Natural killer cell (primary cell): Measurements from ENCODE around the gene SYNGR2. TPM values are rescaled to one million over a fixed set of nuclear protein-coding genes. Genes with fewer than 3 reads are reported as not detected.

ENCODE experiments used
- ATAC-seq, 3 donors: fragments of 150-1000 bp in 2 of 3; fragments of 200-7000 bp in 1 of 3; cut with Tn5 transposase; 1 replicate in 1 of 3; 2 replicates in 2 of 3; pipeline ENCODE4 v1.10.0; 2021; ENCODE audit warnings: mild to moderate bottlenecking in 2 of 3, moderate library complexity in 2 of 3
- DNase-seq, 2 donors: peaks; one replicate each; pipeline versions ENCODE4 v3.0.0 to v3.0.0-alpha.2; 2013 to 2021; ENCODE audit warnings: mixed read lengths in 1 of 2
- H3K27ac ChIP-seq: one replicate; pipeline ENCODE4 v1.5.1; 2013; ENCODE audit warnings: mild to moderate bottlenecking, low read length
- H3K27me3 ChIP-seq: one replicate; pipeline ENCODE4 v1.6.1; 2013; ENCODE audit warnings: low read length; ENCODE audit not compliant: control insufficient read depth, insufficient read depth
- H3K36me3 ChIP-seq: one replicate; pipeline ENCODE4 v1.6.1; 2013; ENCODE audit warnings: low read length; ENCODE audit not compliant: control insufficient read depth, insufficient read depth
- H3K4me1 ChIP-seq: one replicate; pipeline ENCODE4 v1.6.1; 2013; ENCODE audit warnings: low read length; ENCODE audit not compliant: control insufficient read depth, insufficient read depth
- H3K4me3 ChIP-seq: one replicate; pipeline ENCODE4 v1.5.1; 2013; ENCODE audit warnings: low read length
- H3K9me3 ChIP-seq: one replicate; pipeline ENCODE4 v1.6.1; 2013; ENCODE audit warnings: low read length; ENCODE audit not compliant: control insufficient read depth, insufficient read depth
- H3K27ac Mint-ChIP-seq, 2 donors: one replicate each; pipeline ENCODE4 v1.8.0; 2022; ENCODE audit warnings: mild to moderate bottlenecking in 2 of 2, mixed read lengths in 2 of 2, moderate library complexity in 1 of 2
- H3K27me3 Mint-ChIP-seq, 2 donors: one replicate each; pipeline ENCODE4 v1.8.0; 2022; ENCODE audit warnings: low read depth in 2 of 2, mixed read lengths in 2 of 2
- H3K36me3 Mint-ChIP-seq: one replicate; pipeline ENCODE4 v1.8.0; 2022; ENCODE audit warnings: mixed read lengths
- H3K4me1 Mint-ChIP-seq, 2 donors: one replicate each; pipeline ENCODE4 v1.8.0; 2022; ENCODE audit warnings: mixed read lengths in 2 of 2
- H3K4me3 Mint-ChIP-seq: one replicate; pipeline ENCODE4 v1.8.0; 2022; ENCODE audit warnings: mild to moderate bottlenecking, moderate library complexity, mixed read lengths
- H3K9me3 Mint-ChIP-seq, 2 donors: one replicate each; pipeline ENCODE4 v1.8.0; 2022; ENCODE audit warnings: mixed read lengths in 2 of 2
- WGBS: methylation state at CpG from one replicate; pipeline ENCODE4 v1.1.7; 2013; ENCODE audit warnings: missing lambda C conversion rate; ENCODE audit not compliant: insufficient coverage; 5-methylcytosine and 5-hydroxymethylcytosine counted together
- intact Hi-C: fragments of 100-400 bp; cut with micrococcal nuclease; formaldehyde crosslinking; loops from one replicate; pipeline ENCODE4 v1.14.2; 2022
- total RNA-seq, 4 donors: library from RNA; stranded (reverse); fragments of 120-200 nt in 1 of 4; gene quantifications; one replicate each; pipeline versions ENCODE4 v1.2.3 to v1.2.4, GENCODE V29; 2013 to 2022
- TF ChIP-seq, protein P1 (sequence below): fragments of 200-600 bp; IDR thresholded peaks from one replicate; pipeline ENCODE4 v1.8.0; 2022; ENCODE audit warnings: antibody characterized with exemption

The SYNGR2 gene
- total RNA-seq, 3 donors from 2014 or later (not counting 1 experiment from before 2014, with no cell fraction given): 41.2 to 62.1 (median 43.5) TPM

DNA sequence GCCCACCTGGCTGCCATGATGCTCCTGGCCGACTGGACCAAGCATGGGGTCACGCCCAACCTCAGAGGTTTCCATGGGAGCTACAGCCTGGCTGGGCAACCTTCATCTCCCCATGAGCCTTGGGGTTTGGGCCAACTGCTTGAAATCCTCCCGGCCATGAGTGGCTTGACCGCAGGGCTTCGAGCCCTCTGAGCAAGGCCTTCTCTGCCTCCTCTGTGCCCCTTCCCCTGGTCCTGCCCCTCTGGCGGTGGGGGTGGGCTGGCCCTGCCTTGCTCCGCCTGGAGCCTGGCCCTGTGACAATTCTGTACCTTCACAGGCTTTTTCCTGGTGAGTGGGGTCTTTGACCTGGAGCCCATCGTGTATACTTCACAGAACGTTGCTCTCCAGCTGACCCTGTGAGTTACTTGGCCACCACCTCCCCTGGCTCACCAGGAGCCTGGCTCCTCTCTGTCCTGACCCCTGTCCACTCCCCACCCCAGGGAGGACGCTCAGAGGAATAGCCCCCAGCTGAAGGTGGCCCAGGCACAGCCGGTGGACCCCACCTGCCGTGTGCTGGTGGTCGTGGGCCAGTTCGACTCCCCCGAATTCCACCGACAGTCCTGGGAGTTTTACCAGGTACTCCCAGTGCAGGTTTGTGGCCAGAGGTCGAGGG is 36.9 kb downstream of the SYNGR2 start:
- no peaks in the 10 kb centered on the region for H3K9me3 Mint-ChIP-seq

DNA sequence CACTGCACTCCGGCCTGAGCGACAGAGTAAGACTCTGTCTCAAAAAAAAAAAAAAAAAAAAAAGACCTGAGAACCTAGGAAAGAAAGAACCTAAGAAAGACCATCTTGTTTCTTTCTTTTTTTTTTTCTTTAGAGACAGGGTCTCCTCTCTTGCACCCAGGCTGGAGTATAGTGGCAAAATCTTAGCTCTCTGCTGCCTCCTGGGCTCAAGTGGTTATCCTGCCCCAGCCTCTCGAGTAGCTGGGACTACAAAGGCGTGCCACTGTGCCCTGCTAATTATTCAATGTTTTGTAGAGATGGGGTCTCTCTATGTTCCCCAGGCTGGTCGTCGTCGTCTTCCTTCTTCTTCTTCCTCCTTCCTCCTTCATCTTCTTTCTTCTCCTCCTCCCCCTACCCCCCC is 37.9 kb downstream of the SYNGR2 start:
- no peaks in the 10 kb centered on the region for H3K36me3 Mint-ChIP-seq
- no peaks in the 10 kb centered on the region for H3K36me3 ChIP-seq
- H3K4me1 Mint-ChIP-seq: no peaks in the 10 kb centered on the region
- ATAC-seq (no peak), DNase-seq (no peak)
- no peaks in the 10 kb centered on the region for H3K4me1 ChIP-seq
- no peaks in the 10 kb centered on the region for H3K27me3 ChIP-seq
- no peak overlapping the region for H3K4me3 Mint-ChIP-seq
- H3K9me3 ChIP-seq: no peaks in the 10 kb centered on the region
- TF ChIP-seq, protein P1, sequence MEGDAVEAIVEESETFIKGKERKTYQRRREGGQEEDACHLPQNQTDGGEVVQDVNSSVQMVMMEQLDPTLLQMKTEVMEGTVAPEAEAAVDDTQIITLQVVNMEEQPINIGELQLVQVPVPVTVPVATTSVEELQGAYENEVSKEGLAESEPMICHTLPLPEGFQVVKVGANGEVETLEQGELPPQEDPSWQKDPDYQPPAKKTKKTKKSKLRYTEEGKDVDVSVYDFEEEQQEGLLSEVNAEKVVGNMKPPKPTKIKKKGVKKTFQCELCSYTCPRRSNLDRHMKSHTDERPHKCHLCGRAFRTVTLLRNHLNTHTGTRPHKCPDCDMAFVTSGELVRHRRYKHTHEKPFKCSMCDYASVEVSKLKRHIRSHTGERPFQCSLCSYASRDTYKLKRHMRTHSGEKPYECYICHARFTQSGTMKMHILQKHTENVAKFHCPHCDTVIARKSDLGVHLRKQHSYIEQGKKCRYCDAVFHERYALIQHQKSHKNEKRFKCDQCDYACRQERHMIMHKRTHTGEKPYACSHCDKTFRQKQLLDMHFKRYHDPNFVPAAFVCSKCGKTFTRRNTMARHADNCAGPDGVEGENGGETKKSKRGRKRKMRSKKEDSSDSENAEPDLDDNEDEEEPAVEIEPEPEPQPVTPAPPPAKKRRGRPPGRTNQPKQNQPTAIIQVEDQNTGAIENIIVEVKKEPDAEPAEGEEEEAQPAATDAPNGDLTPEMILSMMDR: no peak
- H3K27ac ChIP-seq: no peak overlapping the region
- H3K4me3 ChIP-seq: no peak overlapping the region
- no peaks in the 10 kb centered on the region for H3K9me3 Mint-ChIP-seq
- WGBS: 88% methylated on average over 7 of the region's 7 CpGs
- intact Hi-C loops: no loop called here
- H3K27ac Mint-ChIP-seq: no peak overlapping the region
- H3K27me3 Mint-ChIP-seq: no peaks in the 10 kb centered on the region

More for the DNA sequence above, 36.9 kb downstream of the SYNGR2 start:
- H3K27me3 ChIP-seq: no peaks in the 10 kb centered on the region
- no peak for DNase-seq
- intact Hi-C loops: no loop called here
- no peaks in the 10 kb centered on the region for H3K36me3 ChIP-seq
- H3K27me3 Mint-ChIP-seq: no peaks in the 10 kb centered on the region
- H3K4me3 ChIP-seq: no peak overlapping the region
- no peaks in the 10 kb centered on the region for H3K4me1 ChIP-seq
- TF ChIP-seq, protein P1: no peak
- H3K9me3 ChIP-seq: no peaks in the 10 kb centered on the region
- no peak overlapping the region for H3K27ac ChIP-seq
- ATAC-seq: no peak
- WGBS: 96% methylated on average over 17 of the region's 17 CpGs
- H3K36me3 Mint-ChIP-seq: no peaks in the 10 kb centered on the region
- H3K4me1 Mint-ChIP-seq: no peaks in the 10 kb centered on the region
- H3K4me3 Mint-ChIP-seq: no peak overlapping the region
- H3K27ac Mint-ChIP-seq: no peak overlapping the region

DNA sequence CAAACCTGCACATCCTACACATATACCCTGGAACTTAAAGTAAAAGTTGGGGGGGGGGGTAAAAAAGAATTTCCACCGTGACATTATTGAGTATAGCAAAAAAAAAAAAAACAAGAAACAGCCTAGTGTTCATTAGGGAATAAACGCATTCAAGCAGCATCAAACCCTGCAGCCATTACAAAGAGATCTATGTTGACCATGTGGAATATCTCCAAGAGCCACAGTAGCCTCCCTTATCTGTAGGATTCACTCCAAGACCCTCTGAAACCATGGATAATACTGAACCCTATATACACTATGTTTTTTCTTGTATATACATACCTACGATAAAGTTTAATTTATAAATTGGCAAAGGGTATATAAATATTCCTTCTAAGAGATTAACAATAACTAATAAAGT is 40.1 kb downstream of the SYNGR2 start:
- Histone ChIP-seq H3K9me3 (no peaks in the 10 kb centered on the region), H3K4me1 (no peaks in the 10 kb centered on the region), H3K4me3 (no peak overlapping the region), H3K27ac (no peak overlapping the region), H3K36me3 (no peaks in the 10 kb centered on the region), H3K27me3 (no peaks in the 10 kb centered on the region)
- H3K36me3 Mint-ChIP-seq: no peaks in the 10 kb centered on the region
- H3K27ac Mint-ChIP-seq: no peak overlapping the region
- TF ChIP-seq, protein P1: no peak
- ATAC-seq (no peak), DNase-seq (no peak)
- H3K27me3 Mint-ChIP-seq: no peaks in the 10 kb centered on the region
- intact Hi-C loops: no loop called here
- H3K9me3 Mint-ChIP-seq: no peaks in the 10 kb centered on the region
- WGBS: 91% methylated on average over 1 of the region's 3 CpGs
- H3K4me3 Mint-ChIP-seq: no peak overlapping the region
- H3K4me1 Mint-ChIP-seq: peaks cover 0 to under 1% of the 10 kb centered on the region in 2 donors

DNA sequence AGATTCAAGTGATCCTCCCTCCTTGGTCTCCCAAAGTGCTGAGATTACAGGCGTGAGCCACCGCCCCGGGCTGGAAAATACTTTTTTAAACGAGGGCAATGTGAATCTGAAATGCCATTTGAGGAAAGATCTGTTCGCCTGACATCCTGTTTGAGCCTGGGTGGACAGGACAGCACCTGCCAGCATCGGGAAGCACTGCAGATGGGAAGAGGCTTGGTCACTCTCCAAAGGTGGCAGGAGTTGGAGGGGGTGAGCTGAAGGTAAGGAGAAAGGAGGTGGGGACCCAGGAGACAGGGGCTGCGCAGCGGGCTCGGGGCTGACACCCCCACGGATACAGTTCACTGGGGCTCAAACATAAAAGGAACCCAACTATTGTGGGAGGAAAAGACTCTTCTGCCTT is 41.7 kb downstream of the SYNGR2 start:
- 90% methylated on average over 10 of the region's 10 CpGs for WGBS
- Histone ChIP-seq H3K4me1 (peaks cover 9% of the 10 kb centered on the region), H3K27me3 (no peaks in the 10 kb centered on the region), H3K27ac (no peak overlapping the region), H3K36me3 (no peaks in the 10 kb centered on the region), H3K9me3 (no peaks in the 10 kb centered on the region), H3K4me3 (no peak overlapping the region)
- H3K27ac Mint-ChIP-seq: no peak overlapping the region
- ATAC-seq (no peak), DNase-seq (no peak)
- H3K9me3 Mint-ChIP-seq: no peaks in the 10 kb centered on the region
- intact Hi-C loops: no loop called here
- H3K4me1 Mint-ChIP-seq: peaks cover 0 to 9% of the 10 kb centered on the region in 2 donors
- H3K27me3 Mint-ChIP-seq: no peaks in the 10 kb centered on the region
- TF ChIP-seq, protein P1: no peak
- no peaks in the 10 kb centered on the region for H3K36me3 Mint-ChIP-seq
- no peak overlapping the region for H3K4me3 Mint-ChIP-seq
